CD8-positive, alpha-beta memory T cell (primary cell): ENCODE data around the gene SLC35G4. TPM values are rescaled to one million over a fixed set of nuclear protein-coding genes. Genes with fewer than 3 reads are reported as not detected.
"Not testable (repeated sequence)": the region's sequence is repeated elsewhere in the genome, so short reads cannot be mapped to it uniquely, and the experiment has no call there.

Experiments used
- CTCF ChIA-PET: fragments of 350-600 bp; sonication (Branson Sonifier 250); formaldehyde crosslinking; loops from one replicate; lab custom pipeline; 2021; ENCODE audit warnings: antibody characterized with exemption; lab: Charles Lee
- POLR2A ChIA-PET: fragments of 350-600 bp; sonication (Branson Sonifier 250); formaldehyde crosslinking; loops from one replicate; lab custom pipeline; 2021; ENCODE audit warnings: antibody characterized with exemption; lab: Charles Lee
- DNase-seq, 5 donors: peaks; one replicate each; pipeline versions ENCODE4 v3.0.0 to v3.0.0-alpha.2; 2020 to 2022; ENCODE audit warnings: mixed read lengths in 1 of 5
- H3K27ac ChIP-seq: one replicate; pipeline ENCODE4 v1.7.0; 2013; ENCODE audit warnings: low read depth, mild to moderate bottlenecking, low read length, moderate library complexity
- H3K27me3 ChIP-seq: 2 replicates; pipeline ENCODE4 v1.7.0; 2013; ENCODE audit warnings: low read length, mild to moderate bottlenecking; ENCODE audit not compliant: insufficient read depth, poor library complexity, severe bottlenecking
- H3K36me3 ChIP-seq: 2 replicates; pipeline ENCODE4 v1.7.0; 2013; ENCODE audit warnings: mild to moderate bottlenecking, low read length, moderate library complexity; ENCODE audit not compliant: insufficient read depth
- H3K4me1 ChIP-seq: 2 replicates; pipeline ENCODE4 v1.7.0; 2013; ENCODE audit warnings: mild to moderate bottlenecking, low read length, moderate library complexity; ENCODE audit not compliant: insufficient read depth
- H3K4me3 ChIP-seq: 2 replicates; pipeline ENCODE4 v1.7.0; 2013; ENCODE audit warnings: mild to moderate bottlenecking, low read length
- H3K9me3 ChIP-seq: 2 replicates; pipeline ENCODE4 v1.7.0; 2013; ENCODE audit warnings: mild to moderate bottlenecking, low read length
- H3K27ac Mint-ChIP-seq, 8 donors: one replicate each; pipeline ENCODE4 v1.8.0; 2020 to 2021; ENCODE audit warnings: mixed read lengths in 8 of 8, mild to moderate bottlenecking in 6 of 8, inconsistent platforms in 3 of 8, moderate library complexity in 3 of 8
- H3K27me3 Mint-ChIP-seq, 2 donors: one replicate each; pipeline ENCODE4 v1.8.0; 2020 to 2021; ENCODE audit warnings: mixed read lengths in 2 of 2, mild to moderate bottlenecking in 1 of 2, moderate library complexity in 1 of 2
- H3K36me3 Mint-ChIP-seq, 3 donors: one replicate each; pipeline ENCODE4 v1.8.0; 2020 to 2021; ENCODE audit warnings: mixed read lengths in 3 of 3, inconsistent platforms in 1 of 3, mild to moderate bottlenecking in 1 of 3
- H3K4me1 Mint-ChIP-seq, 3 donors: one replicate each; pipeline ENCODE4 v1.8.0; 2020 to 2021; ENCODE audit warnings: mixed read lengths in 3 of 3, inconsistent platforms in 1 of 3, mild to moderate bottlenecking in 1 of 3
- H3K4me3 Mint-ChIP-seq, 7 donors: one replicate each; pipeline ENCODE4 v1.8.0; 2020 to 2021; ENCODE audit warnings: mixed read lengths in 7 of 7, mild to moderate bottlenecking in 6 of 7, moderate library complexity in 4 of 7, inconsistent platforms in 2 of 7
- H3K9me3 Mint-ChIP-seq, 5 donors: one replicate each; pipeline ENCODE4 v1.8.0; 2020 to 2022; ENCODE audit warnings: mixed read lengths in 5 of 5, mild to moderate bottlenecking in 3 of 5, moderate library complexity in 2 of 5, inconsistent platforms in 1 of 5
- polyA plus RNA-seq: library from polyadenylated mRNA; unstranded; fragments of 300-500 nt; fragmentation: Illumina TruSeq; gene quantifications from one replicate; pipeline ENCODE4 v1.2.3, GENCODE V29; 2021
- total RNA-seq, 2 experiments: library from RNA; stranded (reverse); gene quantifications; one replicate each; pipeline ENCODE4 v1.2.3, GENCODE V29; 2021

Gene SLC35G4
- total RNA-seq (not detected), polyA plus RNA-seq (not detected)

- H3K27me3 Mint-ChIP-seq, H3K27me3 ChIP-seq, H3K36me3 ChIP-seq, H3K27ac Mint-ChIP-seq, H3K27ac ChIP-seq, H3K4me1 ChIP-seq, H3K4me3 ChIP-seq, CTCF ChIA-PET, H3K36me3 Mint-ChIP-seq, H3K4me1 Mint-ChIP-seq, H3K9me3 ChIP-seq, H3K9me3 Mint-ChIP-seq, POLR2A ChIA-PET, DNase-seq, H3K4me3 Mint-ChIP-seq: not testable (repeated sequence)
These were observed at the start of gene SLC35G4 for GRCh38 chr18:11609488-11609887. SLC35G4 (plus strand) TSS chr18:11609596; CDS start chr18:11609596, 0 bp downstream.

- Histone ChIP-seq H3K27me3 (no peaks in the 10 kb centered on the region), H3K4me3 (no peak overlapping the region), H3K36me3 (no peaks in the 10 kb centered on the region), H3K27ac (no peak overlapping the region), H3K4me1 (no peaks in the 10 kb centered on the region), H3K9me3 (no peaks in the 10 kb centered on the region)
- no peak for DNase-seq
- Mint-ChIP-seq H3K4me3 (no peak overlapping the region), H3K9me3 (no peaks in the 10 kb centered on the region), H3K27ac (no peak overlapping the region), H3K36me3 (no peaks in the 10 kb centered on the region), H3K4me1 (no peaks in the 10 kb centered on the region), H3K27me3 (peaks cover 1 to 8% of the 10 kb centered on the region in 2 donors)
- ChIA-PET POLR2A (no interaction called here), CTCF (interaction anchor here (1.1 to 1.3 kb wide), 2 partner anchors 8 to 10 kb away, joined by 3 read pairs; no protein-coding TSS in a partner anchor)
These were observed 48.1 kb upstream of the SLC35G4 start for GRCh38 chr18:11561293-11561692.

GRCh38 chr18:11565716-11566115 lies 43.7 kb upstream of the SLC35G4 start:
- peaks cover 0 to 2% (median 0%) of the 10 kb centered on the region in 5 donors for H3K9me3 Mint-ChIP-seq
- peaks cover 3 to 8% of the 10 kb centered on the region in 2 donors for H3K27me3 Mint-ChIP-seq
- H3K27me3 ChIP-seq: no peaks in the 10 kb centered on the region
- ChIA-PET POLR2A (no interaction called here), CTCF (no interaction called here)
- no peaks in the 10 kb centered on the region for H3K36me3 Mint-ChIP-seq
- no peak overlapping the region for H3K4me3 ChIP-seq
- no peaks in the 10 kb centered on the region for H3K4me1 ChIP-seq
- H3K4me1 Mint-ChIP-seq: no peaks in the 10 kb centered on the region
- no peak overlapping the region for H3K4me3 Mint-ChIP-seq
- no peak overlapping the region for H3K27ac ChIP-seq
- DNase-seq: no peak
- H3K27ac Mint-ChIP-seq: no peak overlapping the region
- H3K9me3 ChIP-seq: no peaks in the 10 kb centered on the region
- no peaks in the 10 kb centered on the region for H3K36me3 ChIP-seq

- Histone ChIP-seq H3K4me3 (no peak overlapping the region), H3K36me3 (no peaks in the 10 kb centered on the region), H3K4me1 (no peaks in the 10 kb centered on the region), H3K27me3 (no peaks in the 10 kb centered on the region), H3K9me3 (no peaks in the 10 kb centered on the region), H3K27ac (no peak overlapping the region)
- H3K4me3 Mint-ChIP-seq: no peak overlapping the region
- H3K36me3 Mint-ChIP-seq: no peaks in the 10 kb centered on the region
- no peak overlapping the region for H3K27ac Mint-ChIP-seq
- no peaks in the 10 kb centered on the region for H3K4me1 Mint-ChIP-seq
- CTCF ChIA-PET: no interaction called here
- H3K27me3 Mint-ChIP-seq: peaks cover 3 to 8% of the 10 kb centered on the region in 2 donors
- H3K9me3 Mint-ChIP-seq: peaks cover 0 to 2% (median 0%) of the 10 kb centered on the region in 5 donors
- POLR2A ChIA-PET: no interaction called here
- DNase-seq: no peak
These were observed 43.0 kb upstream of the SLC35G4 start for GRCh38 chr18:11566236-11566965.

GRCh38 chr18:11567396-11567795 lies 42.0 kb upstream of the SLC35G4 start:
- Histone ChIP-seq H3K27me3 (no peaks in the 10 kb centered on the region), H3K4me3 (no peak overlapping the region), H3K4me1 (no peaks in the 10 kb centered on the region), H3K9me3 (no peaks in the 10 kb centered on the region), H3K27ac (no peak overlapping the region), H3K36me3 (no peaks in the 10 kb centered on the region)
- Mint-ChIP-seq H3K27me3 (peaks cover 3% of the 10 kb centered on the region in 2 donors), H3K36me3 (no peaks in the 10 kb centered on the region), H3K4me1 (no peaks in the 10 kb centered on the region), H3K9me3 (peaks cover 0 to 2% (median 0%) of the 10 kb centered on the region in 5 donors), H3K27ac (no peak overlapping the region), H3K4me3 (no peak overlapping the region)
- CTCF ChIA-PET: no interaction called here
- POLR2A ChIA-PET: no interaction called here
- DNase-seq: no peak

- CTCF ChIA-PET: no interaction called here
- Histone ChIP-seq H3K9me3 (no peaks in the 10 kb centered on the region), H3K4me3 (no peak overlapping the region), H3K27ac (no peak overlapping the region), H3K36me3 (no peaks in the 10 kb centered on the region), H3K27me3 (no peaks in the 10 kb centered on the region), H3K4me1 (no peaks in the 10 kb centered on the region)
- Mint-ChIP-seq H3K27ac (peak overlapping the region in 1 of 8 donors; percentile 17), H3K36me3 (no peaks in the 10 kb centered on the region), H3K4me3 (peak overlapping the region in 1 of 7 donors; percentile 65), H3K4me1 (no peaks in the 10 kb centered on the region), H3K27me3 (peaks cover 3% of the 10 kb centered on the region in 2 donors), H3K9me3 (peaks cover 0 to 2% (median 0%) of the 10 kb centered on the region in 5 donors)
- DNase-seq: no peak
- POLR2A ChIA-PET: no interaction called here
These were observed 39.3 kb upstream of the SLC35G4 start for GRCh38 chr18:11570073-11570588.

- POLR2A ChIA-PET: no interaction called here
- Histone ChIP-seq H3K9me3 (no peaks in the 10 kb centered on the region), H3K27me3 (no peaks in the 10 kb centered on the region), H3K4me3 (no peak overlapping the region), H3K4me1 (no peaks in the 10 kb centered on the region), H3K27ac (no peak overlapping the region), H3K36me3 (no peaks in the 10 kb centered on the region)
- Mint-ChIP-seq H3K4me3 (no peak overlapping the region), H3K9me3 (peaks cover 0 to 2% (median 0%) of the 10 kb centered on the region in 5 donors), H3K27ac (no peak overlapping the region), H3K36me3 (no peaks in the 10 kb centered on the region), H3K4me1 (peaks cover 0 to under 1% (median 0%) of the 10 kb centered on the region in 3 donors), H3K27me3 (peaks cover 1 to 3% of the 10 kb centered on the region in 2 donors)
- no peak for DNase-seq
- CTCF ChIA-PET: interaction anchor here (0.9 kb wide), 1 partner anchor 9 kb away, joined by 3 read pairs; no protein-coding TSS in a partner anchor
These were observed 38.5 kb upstream of the SLC35G4 start for GRCh38 chr18:11570769-11571412.

- no peak overlapping the region for H3K4me3 Mint-ChIP-seq
- H3K9me3 ChIP-seq: no peaks in the 10 kb centered on the region
- POLR2A ChIA-PET: no interaction called here
- no peak overlapping the region for H3K27ac ChIP-seq
- H3K27ac Mint-ChIP-seq: no peak overlapping the region
- no peaks in the 10 kb centered on the region for H3K36me3 Mint-ChIP-seq
- peaks cover 1 to 3% of the 10 kb centered on the region in 2 donors for H3K27me3 Mint-ChIP-seq
- no peaks in the 10 kb centered on the region for H3K27me3 ChIP-seq
- no peaks in the 10 kb centered on the region for H3K36me3 ChIP-seq
- H3K4me1 Mint-ChIP-seq: peaks cover 2 to 11% (median 8%) of the 10 kb centered on the region in 3 donors
- H3K4me1 ChIP-seq: peaks cover 4% of the 10 kb centered on the region
- no peak overlapping the region for H3K4me3 ChIP-seq
- CTCF ChIA-PET: interaction anchor here (1.3 kb wide), 1 partner anchor 9 kb away, joined by 3 read pairs; no protein-coding TSS in a partner anchor
- H3K9me3 Mint-ChIP-seq: peaks cover 0 to 2% (median 0%) of the 10 kb centered on the region in 5 donors
- DNase-seq: no peak
These were observed 37.2 kb upstream of the SLC35G4 start for GRCh38 chr18:11572201-11572600.
